HEK293T (cell line): ENCODE results near the gene GPA33.

Source experiments
- ARNT ChIP-seq: fragments of 450-650 bp; IDR thresholded peaks from 2 replicates; pipeline ENCODE4 v1.6.1; 2017; ENCODE audit warnings: mild to moderate bottlenecking
- ELF4 ChIP-seq: fragments of 450-650 bp; IDR thresholded peaks from 2 replicates; pipeline ENCODE4 v1.6.1; 2017; ENCODE audit warnings: antibody characterized with exemption
- FOXM1 ChIP-seq: fragments of 450-650 bp; IDR thresholded peaks from 2 replicates; pipeline ENCODE4 v1.6.1; 2017; ENCODE audit warnings: mild to moderate bottlenecking, borderline replicate concordance
- HDGF ChIP-seq: fragments of 450-650 bp; IDR thresholded peaks from 2 replicates; pipeline ENCODE4 v1.6.1; 2017; ENCODE audit warnings: antibody characterized with exemption, borderline replicate concordance
- LEF1 ChIP-seq: fragments of 450-650 bp; IDR thresholded peaks from 2 replicates; pipeline ENCODE4 v1.6.1; 2017; ENCODE audit warnings: mild to moderate bottlenecking, borderline replicate concordance
- SP1 ChIP-seq: fragments of 450-650 bp; IDR thresholded peaks from 2 replicates; pipeline ENCODE4 v1.6.1; 2017
- SUZ12 ChIP-seq: fragments of 450-650 bp; IDR thresholded peaks from 2 replicates; pipeline ENCODE4 v1.6.1; 2016; ENCODE audit warnings: mild to moderate bottlenecking
- TARDBP ChIP-seq: fragments of 450-650 bp; IDR thresholded peaks from 2 replicates; pipeline ENCODE4 v1.6.1; 2016
- ZNF384 ChIP-seq: fragments of 450-650 bp; IDR thresholded peaks from 2 replicates; pipeline ENCODE4 v1.6.1; 2016

GRCh38 chr1:167051907-167052306 is 38.3 kb downstream of the GPA33 start:
- TF ChIP-seq ARNT (no peak), SP1 (no peak), SUZ12 (no peak), ZNF384 (no peak), HDGF (no peak), TARDBP (no peak), FOXM1 (no peak), ELF4 (no peak), LEF1 (no peak)
